Mucosa of gallbladder (tissue), 1 donor: ENCODE data around the gene EP400. TPM values are rescaled to one million over a fixed set of nuclear protein-coding genes. Genes with fewer than 3 reads are reported as not detected.

Experiments used
- DNase-seq: peaks from one replicate; pipeline ENCODE4 v3.0.0-alpha.2; 2020; ENCODE audit warnings: low spot score
- total RNA-seq: library from RNA; stranded (reverse); gene quantifications from one replicate; pipeline ENCODE4 v1.2.1, GENCODE V29; 2021
- donor health status: DM: no; HTN: no; CAD: no.

Gene EP400
- total RNA-seq, 1 donor from 2014 or later, result 42.5 TPM

DNA sequence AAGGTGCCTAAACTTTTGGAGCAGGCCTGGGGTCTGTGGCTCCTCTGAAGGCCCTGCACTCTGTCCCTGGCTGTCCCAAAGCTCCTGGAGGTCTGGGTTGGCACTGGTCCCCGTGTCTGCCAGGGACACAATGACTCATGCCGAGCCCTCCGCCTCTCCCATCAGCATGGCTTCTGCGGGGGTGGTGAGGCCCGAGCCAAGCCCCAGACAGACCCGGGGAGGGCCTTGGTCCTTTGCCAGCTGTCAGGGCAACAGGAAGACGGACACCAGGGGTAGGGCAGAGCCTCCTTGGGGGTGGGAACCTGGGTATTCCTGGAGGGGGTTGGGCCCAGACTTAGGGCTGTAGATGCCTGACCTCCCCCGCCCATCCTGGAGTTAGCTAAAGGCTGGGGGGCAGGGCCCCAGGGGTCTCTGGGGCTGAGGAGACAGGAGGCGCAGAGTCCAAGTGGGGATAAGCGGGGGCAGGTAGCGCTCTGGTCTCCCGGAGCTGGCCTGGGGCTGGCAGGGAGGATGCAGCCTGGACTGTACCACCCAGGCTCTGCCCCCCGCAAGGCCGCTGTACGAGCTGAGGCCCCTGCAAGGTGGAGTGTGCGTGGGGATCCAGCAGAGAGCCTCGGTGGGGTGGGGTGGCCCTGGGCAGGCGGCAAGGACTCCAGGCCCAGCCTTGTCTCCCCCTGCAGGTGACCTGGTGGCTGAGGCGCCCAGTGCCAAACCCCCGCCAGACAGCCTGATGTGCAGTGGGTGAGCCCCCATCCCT, 37.0 kb upstream of the EP400 start:
- peak; percentile 87 for DNase-seq

- no peak for DNase-seq
Observed at GRCh38 chr12:131913666-131914065, 36.1 kb upstream of the EP400 start.

DNA sequence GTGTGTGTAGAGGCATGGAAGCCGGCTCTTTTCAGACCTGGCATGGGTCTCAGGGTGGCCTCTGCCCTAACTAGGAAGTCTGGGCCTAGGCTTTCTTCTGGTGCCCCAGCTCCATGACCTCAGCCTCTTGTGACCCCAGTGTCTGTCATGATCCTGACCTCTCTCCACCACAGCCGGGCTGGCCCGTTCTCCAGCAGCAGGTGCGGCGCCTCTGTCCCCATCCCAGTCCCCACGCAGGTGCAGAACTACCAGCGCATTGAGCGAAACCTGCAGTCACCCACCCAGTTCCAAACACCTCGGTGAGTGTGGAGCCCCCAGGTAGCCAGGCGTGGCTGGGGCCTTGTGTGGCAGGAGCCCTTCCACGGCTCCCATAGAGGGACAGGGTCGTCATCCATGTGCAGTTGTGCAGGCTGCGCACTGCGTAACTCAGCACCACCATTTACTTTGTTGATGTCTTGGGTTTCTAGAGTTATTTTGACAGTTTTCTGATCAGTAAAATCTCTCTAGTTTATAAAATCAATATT, 35.5 kb upstream of the EP400 start:
- DNase-seq, result no peak

DNA sequence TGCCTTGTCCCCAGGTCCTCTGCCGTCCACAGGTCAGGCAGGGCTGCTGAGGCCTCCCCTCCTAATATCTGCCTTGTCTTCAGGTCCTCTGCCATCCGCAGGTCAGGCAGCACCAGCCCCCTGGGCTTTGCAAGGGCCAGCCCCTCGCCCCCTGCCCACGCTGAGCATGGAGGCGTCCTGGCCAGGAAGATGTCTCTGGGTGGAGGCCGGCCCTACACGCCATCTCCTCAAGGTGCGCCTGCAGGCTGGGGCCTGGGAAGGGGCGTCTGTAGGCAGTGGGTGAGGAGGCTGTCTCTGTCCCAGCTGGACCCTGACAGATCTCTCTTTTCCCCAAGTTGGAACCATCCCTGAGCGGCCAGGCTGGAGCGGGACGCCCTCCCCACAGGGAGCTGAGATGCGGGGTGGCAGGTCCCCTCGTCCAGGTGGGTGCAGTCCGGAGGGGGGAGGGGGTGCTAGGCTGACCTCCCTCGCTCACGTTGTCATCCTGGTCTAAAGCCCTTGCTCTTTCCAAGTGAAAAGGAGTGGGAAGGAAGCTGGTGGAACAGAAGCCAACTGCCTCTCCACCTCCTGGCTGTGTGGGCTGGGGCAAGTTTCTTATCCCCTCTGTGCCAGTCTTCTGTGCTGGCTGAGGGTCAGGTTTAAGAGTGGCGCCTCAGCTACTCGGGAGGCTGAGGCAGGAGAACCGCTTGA, 34.6 kb upstream of the EP400 start:
- no peak for DNase-seq

DNA sequence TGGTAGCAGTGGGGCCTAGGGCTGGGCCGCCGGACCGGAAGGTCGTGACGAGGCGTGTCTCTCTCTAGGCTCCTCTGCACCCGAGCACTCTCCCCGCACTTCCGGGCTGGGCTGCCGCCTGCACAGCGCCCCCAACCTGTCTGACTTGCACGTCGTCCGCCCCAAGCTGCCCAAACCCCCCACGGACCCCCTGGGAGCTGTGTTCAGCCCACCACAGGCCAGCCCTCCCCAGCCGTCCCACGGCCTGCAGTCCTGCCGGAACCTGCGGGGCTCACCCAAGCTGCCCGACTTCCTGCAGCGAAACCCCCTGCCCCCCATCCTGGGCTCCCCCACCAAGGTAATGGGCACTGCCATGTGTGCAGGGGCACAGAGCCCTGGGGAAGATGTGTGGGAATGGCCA, 33.9 kb upstream of the EP400 start:
- no peak for DNase-seq

DNA sequence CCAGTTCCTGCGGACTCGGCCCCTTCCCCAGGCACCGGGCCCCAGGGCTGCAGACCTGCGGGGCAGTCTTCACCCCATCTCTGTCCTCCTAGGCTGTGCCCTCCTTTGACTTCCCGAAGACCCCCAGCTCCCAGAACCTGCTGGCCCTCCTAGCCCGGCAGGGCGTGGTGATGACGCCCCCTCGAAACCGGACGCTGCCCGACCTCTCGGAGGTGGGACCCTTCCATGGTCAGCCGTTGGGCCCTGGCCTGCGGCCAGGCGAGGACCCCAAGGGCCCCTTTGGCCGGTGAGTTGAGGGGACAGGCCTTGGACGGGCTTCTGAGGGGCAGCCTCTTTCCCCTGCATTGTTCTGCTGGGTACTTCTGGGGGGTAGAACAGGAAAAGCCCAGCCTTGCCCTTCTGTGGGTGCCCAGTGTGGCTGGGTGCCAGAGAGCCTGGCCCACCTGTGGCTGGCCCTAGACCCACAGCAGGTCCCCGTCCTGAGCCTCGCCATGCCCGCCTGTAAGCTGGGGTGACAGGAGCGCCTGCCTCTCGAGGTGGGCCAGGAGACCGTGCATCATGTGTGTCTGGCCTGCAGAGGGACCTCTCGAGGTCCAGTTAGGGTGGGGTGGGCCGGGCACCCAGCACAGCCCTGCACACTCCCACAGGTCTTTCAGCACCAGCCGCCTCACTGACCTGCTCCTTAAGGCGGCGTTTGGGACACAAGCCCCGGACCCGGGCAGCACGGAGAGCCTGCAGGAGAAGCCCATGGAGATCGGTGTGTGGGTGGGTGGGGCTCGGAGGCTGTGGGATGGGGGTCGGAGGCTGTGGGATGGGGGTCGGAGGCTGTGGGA, 33.2 kb upstream of the EP400 start:
- no peak for DNase-seq

DNA sequence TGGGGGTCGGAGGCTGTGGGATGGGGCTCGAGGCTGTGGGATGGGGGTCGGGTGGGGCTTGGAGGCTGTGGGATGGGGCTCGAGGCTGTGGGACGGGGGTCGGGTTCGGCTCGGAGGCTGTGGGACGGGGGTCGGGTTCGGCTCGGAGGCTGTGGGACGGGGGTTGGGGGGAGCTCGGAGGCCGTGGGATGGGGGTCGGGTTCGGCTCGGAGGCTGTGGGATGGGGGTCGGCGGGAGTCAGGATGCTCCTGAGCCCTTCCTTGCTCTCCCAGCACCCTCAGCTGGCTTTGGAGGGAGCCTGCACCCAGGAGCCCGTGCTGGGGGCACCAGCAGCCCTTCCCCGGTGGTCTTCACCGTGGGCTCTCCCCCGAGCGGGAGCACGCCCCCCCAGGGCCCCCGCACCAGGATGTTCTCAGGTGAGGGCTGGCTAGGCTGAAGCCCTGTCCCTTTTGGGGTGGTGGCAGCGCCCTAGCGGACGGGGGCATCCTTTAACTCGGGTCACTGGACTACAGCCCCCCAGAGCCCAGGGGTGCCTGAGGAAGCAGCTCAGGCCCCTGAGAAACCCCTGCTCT, 32.5 kb upstream of the EP400 start:
- no peak for DNase-seq

- no peak for DNase-seq
Observed at GRCh38 chr12:131917711-131918306, 31.9 kb upstream of the EP400 start.

DNA sequence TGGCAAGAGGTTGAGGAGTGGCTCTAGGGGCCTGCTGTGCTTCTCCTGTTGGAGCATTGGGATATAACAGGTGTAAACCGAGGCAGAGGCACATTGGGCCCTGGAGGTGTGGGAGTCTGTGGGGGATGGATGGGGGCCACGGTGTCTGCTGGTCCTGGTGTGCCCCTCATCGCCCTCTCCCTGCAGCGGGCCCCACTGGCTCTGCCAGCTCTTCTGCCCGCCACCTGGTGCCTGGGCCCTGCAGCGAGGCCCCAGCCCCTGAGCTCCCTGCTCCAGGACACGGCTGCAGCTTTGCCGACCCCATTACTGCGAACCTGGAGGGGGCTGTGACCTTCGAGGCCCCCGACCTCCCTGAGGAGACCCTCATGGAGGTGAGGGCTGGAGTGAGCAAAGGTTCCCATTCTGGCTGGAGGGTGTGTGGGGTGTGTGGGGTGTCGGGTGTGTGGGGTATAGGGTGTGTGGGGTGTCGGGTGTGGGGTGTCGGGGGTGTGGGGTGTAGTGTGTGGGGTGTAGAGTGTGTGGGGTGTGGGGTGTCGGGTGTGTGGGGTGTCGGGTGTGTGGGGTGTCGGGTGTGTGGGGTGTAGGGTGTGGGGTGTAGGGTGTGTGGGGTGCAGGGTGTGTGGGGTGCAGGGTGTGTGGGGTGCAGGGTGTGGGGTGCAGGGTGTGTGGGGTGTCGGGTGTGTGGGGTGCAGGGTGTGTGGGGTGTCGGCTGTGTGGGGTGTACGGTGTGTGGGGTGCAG, 31.3 kb upstream of the EP400 start:
- DNase-seq, result no peak

GRCh38 chr12:131919051-131919347, 30.7 kb upstream of the EP400 start:
- no peak for DNase-seq

- DNase-seq, result no peak
Observed at GRCh38 chr12:131919366-131920156, 30.2 kb upstream of the EP400 start.

DNA sequence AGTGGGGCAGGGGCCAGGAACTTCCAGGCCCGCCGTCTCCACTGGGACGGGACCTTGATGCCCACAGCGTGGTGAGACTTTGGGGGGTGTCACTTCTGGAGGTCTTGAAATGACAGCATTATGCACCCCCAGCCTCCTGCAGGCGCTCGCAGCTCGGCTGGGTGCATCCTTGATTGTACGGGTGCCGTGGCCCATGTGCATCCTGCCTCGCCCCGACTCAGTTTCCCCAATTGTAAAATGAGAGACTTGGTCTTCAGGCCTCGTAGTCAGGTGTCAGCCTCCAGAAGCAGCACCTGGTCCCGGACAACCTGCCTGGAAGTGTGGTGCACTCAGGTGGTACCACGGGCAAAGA, 29.6 kb upstream of the EP400 start:
- no peak for DNase-seq

GRCh38 chr12:131920902-131921840, 28.6 kb upstream of the EP400 start:
- no peak for DNase-seq

DNA sequence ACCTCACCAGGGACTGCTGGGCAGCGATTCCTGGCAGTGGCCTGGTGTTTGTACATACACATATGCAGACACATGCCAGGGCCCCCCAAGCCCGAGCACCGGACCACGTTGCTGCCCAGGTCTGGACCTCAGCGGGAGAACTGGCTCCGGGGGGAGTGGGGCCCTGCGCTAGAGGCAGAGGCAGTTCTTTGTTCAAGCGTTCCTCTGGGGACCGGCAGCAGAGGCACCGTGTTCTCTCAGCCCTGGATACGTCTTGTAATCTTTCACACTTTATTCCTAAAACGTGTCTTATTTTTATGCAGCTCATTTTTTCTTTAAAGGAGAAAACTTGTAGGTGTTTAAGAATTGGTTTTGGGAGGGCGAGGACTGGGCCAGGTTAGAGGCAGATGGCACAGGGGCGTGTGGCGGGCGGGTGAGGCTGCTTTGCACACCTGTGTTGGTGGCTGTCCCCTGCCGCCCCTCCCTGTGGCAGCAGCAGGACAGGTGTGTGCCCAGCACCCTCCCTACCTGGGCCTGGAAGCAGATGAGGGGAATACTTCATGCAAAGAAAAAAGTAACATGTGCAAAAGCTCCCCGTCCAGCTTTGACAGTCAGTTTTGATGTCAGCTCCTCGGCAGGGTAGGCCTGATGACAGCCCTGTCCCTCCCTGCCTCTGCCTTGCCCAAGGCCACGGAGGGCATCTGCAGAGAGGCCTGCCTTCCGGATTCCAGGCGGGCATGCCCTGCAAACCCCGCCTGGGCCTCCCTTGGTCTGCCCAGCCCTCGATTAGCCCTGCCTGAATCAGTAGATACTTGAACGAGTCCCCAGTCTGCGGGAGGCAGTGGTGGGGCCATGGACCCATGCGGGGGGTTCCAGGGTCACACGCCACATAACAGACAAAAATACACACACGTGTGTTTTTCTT, 27.6 kb upstream of the EP400 start:
- peak; percentile 54 for DNase-seq

GRCh38 chr12:131922772-131923171, 27.0 kb upstream of the EP400 start:
- DNase-seq, result no peak

DNA sequence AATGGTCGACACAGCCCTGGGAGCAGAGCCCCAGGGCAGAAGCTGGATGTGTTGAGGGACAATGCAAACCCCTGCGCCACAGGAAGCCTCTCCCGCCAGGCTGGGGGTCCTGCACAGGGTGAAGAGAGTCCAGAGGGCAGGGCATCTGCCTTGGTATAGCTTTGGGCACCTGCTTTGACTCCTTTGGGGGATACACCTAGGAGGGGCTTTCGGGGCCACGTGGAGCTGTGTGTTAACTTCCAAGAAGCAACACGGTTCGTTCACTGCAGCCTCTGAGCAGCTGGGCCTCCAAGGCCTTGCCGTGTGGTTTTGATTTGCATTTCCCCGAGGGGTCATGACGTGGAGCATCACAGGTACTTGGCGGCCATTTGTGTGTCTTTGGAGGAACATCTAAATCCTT, 26.5 kb upstream of the EP400 start:
- no peak for DNase-seq

DNA sequence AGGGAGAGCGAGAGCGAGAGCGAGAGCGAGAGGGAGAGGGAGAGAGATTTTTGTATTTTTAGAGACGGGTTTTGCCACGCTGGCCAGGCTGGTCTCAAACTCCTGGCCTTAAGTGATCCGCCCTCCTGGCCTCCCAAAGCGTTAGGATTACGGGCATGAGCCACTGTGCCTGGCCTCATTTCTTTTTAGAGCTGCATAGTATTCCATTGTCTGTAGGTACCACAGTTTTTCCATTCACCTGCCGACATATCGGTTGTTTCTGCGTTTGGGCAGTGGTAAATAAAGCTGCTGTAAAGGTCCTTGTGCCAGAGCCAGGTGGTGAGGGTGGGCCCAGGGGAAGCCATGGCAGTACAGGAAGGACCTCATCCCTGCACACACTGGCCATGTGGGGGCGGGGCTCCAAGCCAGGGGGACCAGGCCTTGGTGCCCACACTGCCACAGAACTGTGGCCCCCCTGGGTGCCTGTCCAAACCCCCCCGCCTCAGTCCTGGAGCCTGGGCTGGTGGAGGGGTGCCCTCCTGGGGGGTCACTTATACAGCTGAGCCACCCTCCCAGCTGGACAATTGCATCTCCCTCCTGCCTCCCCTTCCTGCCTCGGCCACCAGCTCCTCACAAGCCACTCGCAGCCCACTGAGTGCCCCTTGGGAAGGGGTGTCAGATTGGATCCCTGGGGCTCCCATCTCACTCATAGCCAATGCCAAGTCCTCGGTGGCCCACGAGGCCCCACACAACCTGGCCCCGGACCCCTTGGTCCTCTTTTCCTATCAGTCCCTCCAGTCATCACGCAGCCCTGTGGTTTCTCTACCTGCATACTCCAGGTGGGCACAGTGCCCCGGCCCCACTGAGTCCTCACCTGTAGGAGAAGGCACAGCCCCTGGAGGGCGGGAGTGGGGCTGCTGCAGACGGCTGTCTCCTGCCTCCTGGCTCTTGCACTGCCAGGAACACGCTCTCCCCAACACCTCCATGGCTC, 22.3 kb upstream of the EP400 start:
- DNase-seq, result no peak
